HG02884 (cell line): ENCODE results near the gene FMN1.

Source experiments
- ATAC-seq: cut with Tn5 transposase; IDR thresholded peaks from one replicate; pipeline ENCODE4 v1.9.1; 2021; ENCODE audit warnings: mild to moderate bottlenecking, moderate library complexity; ENCODE audit not compliant: unreplicated experiment

FMN1 gene

DNA sequence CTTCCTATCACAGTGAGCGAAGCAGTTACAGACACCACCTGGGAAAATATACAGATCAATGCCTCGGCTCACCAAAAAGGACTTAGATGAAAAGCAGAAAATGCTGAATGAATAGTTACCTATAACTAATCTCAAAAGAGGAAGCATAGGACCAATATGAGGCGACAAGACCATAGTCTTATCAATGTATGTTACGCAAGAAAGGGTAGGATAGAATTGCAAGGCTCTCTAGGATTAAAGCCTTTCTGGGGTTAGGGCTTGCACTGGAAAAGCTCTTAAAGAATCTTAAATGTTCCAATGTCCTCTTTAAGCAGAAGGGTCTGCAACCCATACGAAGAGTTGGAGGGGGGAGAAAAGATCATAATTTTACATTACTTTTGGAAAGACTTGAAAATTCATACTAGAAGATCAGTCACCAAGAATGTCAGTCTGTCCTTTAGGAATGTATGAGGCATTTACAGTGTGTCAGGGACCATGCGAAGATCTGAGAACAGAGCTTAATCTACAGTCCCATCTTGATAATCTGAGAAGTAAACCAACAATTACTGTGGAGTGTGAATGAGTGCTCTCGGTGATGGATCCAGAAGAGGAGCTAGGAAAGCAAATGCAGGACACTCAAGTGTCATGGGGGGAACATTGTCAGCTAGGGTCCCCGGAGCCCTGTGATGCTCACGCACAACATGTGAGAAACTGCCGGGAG is 290.8 kb downstream of the FMN1 start:
- ATAC-seq, result no peak

DNA sequence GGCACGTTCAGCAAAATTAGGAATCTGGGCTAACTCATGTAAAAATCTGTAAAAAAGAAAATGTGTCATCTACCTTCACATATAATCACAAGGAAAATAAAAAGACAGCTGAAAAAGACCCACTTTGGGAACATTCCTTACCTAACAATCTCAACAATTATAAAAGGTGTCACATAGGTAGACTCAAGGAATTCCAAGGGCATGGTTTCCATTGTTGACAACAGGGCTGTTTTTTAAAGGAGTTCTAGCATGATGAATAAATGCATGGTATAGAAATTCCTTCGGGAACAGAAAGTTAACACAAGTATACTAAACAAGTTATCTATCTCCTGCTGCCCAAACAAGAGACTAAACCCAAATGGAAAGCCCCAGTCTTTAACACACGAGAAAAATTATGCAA is 292.5 kb downstream of the FMN1 start:
- no peak for ATAC-seq

DNA sequence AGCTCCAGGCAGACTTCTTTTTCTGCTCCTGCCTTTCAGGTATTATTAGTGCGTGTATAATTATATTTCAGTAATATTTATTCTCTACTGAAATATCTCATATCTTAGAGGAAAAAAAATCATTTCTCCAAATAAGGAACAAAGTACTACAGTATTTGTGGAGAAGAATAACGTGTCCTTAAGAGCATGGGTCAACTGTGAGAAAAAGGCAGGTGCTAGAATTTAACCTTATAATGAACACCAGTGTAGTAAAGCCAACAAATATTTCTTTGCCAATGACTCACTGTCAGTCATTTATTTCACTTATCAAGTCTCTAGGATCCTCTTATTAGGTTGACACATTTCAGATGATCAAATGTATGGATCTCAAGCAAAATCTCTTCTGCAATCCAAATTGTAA is 293.3 kb downstream of the FMN1 start:
- ATAC-seq, result no peak

DNA sequence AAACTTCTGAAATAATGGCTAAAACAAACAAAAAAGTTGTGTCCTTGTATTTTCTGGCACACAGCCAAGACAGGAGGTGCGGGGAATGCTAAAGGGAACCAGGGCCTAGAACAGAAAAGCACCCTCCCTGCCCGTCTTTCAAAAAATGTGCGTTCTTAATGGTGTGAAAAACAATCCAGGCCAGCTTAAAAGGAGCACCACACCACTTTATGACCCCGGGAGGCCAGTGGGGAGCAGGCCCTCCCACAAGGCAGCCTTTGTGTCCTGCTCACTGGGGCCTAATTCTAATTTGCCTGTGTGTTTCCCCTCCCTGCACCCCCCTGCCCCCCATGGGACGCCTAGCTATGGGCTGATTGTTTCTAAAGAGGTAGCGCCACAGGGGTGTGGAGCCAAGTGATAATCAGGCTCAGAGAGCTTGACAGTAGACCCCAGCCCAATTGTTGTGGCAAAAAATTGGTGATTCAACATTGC is 295.4 kb downstream of the FMN1 start:
- ATAC-seq, result no peak

DNA sequence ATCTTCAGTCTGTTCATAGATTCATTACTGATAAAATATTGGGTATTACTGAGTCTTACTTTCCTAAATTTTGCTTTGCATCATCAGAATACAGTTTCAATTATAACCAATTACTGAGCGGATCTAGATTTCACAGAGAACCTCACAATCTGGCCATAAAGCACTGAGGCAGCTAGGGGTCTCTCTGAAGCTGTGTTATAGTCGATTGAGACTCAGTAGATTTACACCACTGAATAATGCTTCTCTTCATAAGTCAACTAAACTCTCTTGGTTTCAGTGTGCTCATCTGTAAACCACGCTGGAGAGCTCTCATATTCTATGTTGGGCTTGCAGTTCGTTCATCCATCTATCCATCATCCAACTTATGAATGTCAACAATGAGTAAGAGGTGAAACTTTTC is 296.1 kb downstream of the FMN1 start:
- ATAC-seq, result no peak

DNA sequence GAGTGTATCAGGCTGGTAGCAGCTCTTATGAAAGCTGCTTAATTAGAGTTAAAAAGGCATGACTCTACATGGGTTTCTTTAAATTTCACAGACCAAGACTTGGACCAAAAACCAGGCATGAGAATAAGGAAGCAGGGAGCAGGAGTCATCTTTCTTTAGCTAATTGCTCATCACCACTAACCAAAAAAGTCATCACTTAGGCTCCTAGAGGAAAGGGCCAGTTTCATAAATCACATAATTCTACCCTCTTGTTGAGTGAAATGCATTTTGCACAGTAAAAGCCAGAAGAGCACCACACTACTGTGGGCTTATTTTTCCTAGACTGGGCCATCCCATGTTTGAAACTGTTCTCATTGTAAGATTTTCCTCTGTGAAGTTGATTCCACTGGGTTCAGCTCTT is 301.1 kb downstream of the FMN1 start:
- no peak for ATAC-seq

DNA sequence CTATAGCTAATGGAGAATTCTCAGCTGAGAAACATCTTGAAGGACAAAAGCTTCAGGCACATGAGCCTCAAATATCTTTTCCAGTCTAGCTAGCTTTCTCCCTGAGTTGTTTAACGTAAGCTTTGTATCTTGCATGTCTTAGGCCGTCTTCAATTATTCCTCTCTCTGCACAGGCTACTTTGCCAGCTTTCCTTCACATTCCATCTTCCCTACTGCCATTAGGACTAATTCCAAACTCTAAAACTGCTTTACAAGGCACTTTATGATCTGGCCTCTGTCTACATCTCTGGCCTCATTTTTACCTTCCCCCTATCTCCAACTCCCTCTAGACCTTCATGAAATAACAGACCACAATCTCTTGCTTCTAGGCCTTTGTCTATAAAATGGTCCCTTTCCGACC is 305.3 kb downstream of the FMN1 start:
- no peak for ATAC-seq

DNA sequence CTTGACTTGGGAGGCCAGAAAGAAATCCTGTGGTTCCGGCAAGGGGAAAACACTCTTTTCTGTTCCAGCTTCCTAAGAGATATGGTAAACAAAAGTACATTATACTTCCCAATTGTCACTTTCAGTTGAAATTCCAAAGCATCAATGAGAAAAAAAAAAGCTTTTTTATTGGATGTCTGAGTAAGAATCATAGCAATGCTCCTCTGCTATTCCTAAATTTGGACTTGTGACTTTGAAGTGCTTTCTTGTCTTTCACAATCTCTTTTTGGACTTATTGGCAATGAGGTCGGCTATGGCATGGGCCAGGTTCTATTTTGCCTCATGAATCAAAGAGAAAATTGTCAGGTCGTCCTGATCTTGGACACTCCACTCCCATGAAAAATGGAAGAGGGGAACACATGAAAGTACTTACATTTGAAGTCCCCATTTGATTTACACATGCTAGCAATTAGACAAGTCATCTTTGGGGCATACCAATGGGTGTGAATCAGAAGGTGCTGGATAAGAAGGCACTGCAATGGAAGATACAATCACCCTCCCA is 306.2 kb downstream of the FMN1 start:
- no peak for ATAC-seq

DNA sequence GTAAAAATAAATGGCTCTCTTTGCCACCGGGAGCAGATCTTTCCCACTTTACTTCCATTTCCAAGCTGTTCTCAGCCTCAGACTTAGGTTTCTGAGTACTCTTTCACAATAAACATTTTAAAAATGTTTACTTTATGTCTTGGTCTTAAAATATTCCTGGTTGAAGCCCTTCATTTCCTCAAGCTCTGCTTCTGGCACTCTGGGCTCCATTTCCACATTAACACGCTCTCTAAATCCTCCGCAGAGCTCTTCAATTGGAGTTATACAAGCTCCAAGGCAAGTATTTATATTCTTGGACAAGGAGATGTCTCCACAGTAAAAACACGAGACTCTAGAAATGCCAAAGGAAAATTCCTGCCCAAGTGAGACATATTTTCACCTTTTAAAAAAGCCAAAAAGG is 307.4 kb downstream of the FMN1 start:
- no peak for ATAC-seq

DNA sequence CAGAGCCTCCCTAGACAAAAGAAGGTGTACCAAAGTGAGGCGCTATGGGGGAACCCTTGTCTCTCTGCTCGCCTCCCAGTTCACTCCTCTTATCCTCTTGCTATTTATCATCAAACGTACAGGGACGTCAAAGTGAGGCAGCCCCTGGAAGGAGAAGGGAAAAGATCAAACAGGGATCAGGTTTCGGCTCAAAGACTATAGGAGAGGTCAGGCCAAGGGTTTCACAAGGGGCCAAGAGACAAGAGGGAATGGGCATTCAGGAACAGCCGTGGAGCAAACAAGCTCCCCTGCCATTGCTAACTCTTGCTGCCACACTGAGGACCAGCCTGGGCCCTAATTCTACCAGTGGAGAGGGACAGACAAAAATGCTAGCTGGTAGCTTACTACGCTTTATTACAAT is 308.1 kb downstream of the FMN1 start:
- ATAC-seq, result no peak

DNA sequence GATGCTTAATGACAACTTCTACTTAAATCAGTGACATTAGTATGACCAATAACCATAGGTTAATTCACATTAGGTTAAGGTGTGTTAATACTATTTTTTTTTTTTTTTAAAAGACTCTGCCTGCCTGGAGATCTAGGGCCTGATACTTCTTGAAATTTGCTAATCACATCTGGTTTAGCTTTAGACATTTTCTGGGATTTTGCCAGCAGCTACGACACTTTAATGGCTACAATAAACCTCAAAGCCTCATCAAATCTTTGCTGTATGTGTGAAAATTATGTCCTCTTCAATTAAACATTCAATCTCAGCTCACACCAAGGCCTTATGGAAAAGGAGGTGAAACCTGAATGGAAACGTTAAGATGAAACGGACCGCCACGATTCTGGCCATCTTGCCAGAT is 308.8 kb downstream of the FMN1 start:
- ATAC-seq, result no peak

DNA sequence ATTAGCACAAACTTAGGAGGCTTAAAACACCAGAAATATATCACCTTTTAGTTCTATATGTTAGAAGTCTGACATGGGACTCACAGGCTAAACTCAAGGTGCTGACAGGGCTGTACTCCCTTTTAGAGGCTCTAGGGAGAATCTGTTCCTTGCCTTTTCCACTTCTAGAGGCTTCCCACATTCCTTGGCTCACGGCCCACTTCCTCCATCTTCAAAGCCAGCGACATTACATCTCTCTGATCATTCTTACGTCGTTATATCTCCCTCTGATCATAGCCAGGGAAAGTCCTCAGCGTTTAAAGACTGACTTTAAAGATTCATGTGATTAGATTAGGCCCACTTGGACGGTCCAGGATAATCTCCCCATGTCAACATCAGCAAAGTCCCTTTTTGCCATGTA is 310.4 kb downstream of the FMN1 start:
- ATAC-seq, result no peak

DNA sequence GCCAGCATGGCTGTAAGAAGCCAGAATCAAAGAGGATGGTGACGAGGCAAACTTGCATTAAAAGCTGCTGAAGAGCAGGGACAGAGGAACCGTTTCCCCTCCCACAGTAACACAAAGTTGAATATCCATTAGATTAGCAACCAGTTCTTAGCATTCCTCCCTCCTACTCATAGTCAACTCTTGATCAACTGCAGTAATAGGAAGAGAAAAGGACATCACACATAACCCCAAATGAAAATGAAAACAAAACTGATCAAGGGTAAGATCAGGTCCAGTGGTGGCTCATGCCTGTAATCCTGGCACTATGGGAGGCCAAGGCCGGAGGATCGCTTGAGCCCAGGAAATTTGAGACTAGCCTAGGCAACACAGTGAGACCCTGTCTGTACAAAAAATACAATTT is 311.6 kb downstream of the FMN1 start:
- no peak for ATAC-seq

DNA sequence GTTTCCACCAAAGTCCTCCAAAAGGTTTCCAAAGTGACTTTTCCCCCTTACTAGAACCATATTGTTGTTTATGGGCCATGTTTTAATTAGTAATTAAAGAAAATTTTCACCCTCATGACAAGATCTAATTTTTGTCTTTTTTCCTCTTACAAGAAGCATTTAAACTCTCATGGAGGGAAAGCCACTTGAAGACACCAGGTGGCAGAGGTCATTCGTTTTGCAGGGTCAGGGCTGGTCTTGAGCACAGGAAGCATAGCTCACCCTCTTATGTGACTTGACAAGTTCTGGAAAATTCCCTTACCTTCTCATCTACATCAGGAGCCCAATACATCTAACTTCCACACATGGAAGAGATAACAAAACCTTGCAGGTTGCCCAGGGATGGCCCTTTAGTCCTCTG is 313.0 kb downstream of the FMN1 start:
- ATAC-seq, result no peak

DNA sequence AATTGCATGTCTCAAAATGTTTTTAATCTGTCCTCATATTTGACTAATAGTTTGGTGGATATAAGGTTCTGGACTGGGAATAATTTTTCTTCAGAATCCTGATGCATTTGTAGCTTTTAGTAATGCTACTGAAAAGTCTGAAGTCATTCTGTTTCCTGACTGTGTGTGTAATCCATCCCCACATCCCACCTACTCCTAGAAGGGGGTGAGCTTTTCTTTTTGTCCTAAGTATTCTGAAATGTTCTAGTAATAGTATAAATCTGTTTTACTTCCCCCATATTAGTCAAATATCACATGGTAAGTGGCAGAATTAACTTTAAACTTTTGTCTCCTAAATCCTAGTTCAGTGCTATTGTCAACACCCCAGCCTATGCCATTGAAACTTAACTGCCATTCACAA is 313.9 kb downstream of the FMN1 start:
- no peak for ATAC-seq

DNA sequence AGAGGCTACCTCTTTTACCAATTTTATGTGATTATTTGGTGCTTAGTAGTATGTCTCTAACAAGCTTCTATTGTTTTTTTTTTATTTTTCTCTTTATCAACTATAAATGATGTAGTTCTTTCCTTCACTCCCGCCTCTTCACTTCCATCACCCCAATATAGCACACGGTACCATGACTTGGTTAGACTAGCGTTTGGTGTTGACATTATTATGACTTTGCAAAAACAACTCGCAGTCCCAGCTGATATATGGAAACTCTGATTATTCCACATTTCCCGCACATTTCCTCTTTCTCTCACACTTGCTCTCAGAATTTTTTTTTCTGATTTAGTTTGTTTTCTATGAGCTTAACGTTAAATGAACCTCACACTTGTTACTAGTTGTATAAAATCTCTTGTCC is 314.5 kb downstream of the FMN1 start:
- ATAC-seq, result no peak

DNA sequence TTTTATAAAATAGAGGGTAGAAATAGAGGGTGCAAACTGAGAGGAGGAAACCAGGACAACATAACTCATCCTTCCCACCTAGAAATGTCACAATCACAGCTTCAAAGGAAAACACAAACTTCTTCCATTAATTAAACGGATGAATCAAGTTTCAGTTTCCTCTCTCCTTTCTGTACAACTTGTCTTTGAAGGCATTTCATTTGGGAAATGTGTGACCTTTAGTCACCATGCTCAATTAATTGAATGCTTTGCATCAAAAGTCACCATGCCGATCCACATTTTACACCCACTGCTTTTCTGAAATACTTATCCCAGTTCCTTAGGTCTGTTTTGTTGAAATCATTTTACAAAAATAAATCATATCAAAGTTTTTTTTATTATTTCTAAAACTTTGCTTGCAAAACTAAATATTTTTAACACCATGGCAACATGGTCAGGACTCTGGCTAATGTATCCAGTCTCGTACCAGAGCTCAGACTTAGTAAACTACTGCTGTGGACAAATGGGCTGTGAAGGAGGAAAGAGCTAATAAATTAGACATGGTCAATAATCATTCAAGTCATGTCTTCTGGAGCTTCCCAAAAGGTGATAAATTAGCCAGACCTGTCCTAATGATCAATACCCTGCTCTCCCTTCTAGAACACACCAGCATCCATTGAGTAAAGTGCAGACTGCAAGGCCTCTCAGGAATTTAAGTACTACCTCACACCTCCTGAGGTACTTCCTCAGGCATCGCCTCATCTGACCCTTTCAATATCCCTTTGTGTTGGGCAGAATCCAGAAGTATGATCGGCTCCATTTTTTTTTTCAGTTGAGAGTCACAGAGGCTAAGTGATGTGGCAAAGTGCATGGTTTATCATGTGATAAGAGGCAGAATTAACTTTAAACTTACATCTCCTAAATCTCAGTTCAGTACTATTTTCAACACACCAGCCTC is 315.4 kb downstream of the FMN1 start:
- no peak for ATAC-seq

DNA sequence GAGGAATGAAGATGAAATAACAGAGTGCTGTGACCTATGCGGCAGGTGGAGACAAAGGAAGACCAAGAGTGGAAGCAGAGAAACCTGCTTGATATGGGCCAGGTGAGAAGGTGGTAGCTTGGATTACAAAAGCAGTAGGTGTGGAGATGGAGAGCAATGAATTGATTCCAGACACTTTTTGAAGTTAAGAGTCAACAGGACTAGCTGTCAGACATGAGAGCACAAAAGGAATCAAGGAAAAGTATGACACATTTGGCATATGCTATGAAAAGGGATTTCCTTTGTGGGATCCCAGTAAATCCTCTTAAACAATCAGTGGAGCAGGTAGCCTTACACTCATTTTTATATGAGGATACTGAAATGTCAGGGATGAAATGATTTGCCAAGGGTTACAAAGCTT is 316.2 kb downstream of the FMN1 start:
- no peak for ATAC-seq

DNA sequence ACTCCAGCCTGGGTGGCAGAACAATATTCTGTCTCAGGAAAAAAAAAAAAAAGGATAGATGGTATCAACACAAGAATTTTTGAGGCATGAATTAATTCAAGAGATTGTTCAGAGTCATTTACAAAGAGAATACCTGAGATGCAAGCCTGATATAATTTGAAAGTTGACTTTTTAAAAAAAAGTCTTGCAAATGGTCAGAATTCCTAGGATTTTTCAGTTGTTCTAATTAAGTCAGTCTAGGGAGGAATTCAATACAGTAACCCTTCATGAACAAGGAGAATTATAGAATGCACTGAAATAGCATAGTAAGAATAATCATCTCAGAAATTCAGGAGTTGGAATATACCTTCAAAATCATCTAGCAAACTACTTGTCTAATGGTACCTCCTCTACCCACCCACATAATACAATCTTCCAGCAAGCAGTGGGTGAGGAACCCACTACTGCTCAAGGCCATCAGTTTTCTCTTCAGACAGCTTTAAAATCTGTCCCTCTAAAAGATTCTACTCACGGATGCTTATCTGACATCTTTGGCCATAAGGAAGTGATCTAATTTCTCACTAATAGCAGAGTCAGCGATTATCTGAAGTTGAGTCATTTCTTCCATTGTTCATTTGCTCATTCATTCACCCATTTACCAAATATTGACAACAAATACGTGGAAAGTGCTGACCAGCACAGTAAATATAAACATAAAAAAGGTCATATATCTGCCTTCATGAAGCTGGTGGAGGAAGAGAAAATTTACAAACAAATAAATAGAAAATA is 317.1 kb downstream of the FMN1 start:
- no peak for ATAC-seq

DNA sequence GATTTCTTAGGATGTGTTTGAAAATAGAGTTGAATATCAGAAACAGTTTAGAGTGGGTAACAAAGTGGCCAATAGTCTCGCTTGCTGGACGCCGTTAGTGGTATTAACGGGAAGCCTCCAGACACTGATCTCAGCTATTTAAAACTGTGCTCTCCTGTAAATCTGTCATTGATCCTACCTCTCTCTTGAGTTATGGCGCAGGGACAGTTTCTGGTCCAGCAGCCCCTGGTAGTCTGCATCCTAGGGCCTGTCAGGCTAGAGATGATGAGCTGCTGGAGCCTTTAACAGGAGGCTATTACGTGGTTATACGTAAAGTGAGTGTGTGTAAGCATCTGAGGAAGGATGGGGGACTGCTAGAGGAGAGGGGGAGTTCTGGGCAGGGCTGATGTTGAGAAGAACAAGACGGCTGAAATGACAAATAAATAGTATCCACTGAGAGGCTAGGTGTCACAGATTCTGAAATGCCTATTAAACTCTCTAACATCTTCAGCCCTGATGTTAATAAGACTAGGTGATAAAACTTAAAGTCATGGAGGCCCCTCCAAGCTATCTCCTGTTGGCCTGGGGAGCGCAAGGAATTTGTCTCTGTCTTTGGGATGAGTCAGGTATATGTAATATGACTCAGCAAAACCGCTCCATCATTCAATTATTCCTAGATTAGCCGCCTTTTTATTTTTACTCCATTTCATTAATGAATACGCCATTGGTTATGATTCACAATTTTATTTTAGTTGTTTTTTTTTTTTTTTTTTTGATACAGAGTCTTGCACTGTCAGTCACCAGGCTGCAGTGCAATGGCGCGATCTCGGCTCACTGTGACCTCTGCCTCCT is 321.0 kb downstream of the FMN1 start:
- no peak for ATAC-seq
